Nephron (organoid): ENCODE measurements around the gene FGF6.

Experiments used
- H3K27ac Mint-ChIP-seq, 3 experiments: 2 replicates each; pipeline ENCODE4 v1.8.0; 2020; ENCODE audit warnings: mixed read lengths in 3 of 3, mild to moderate bottlenecking in 2 of 3, moderate library complexity in 1 of 3
- H3K27me3 Mint-ChIP-seq: 2 replicates; pipeline ENCODE4 v1.8.0; 2021; ENCODE audit warnings: low read depth, mild to moderate bottlenecking, moderate library complexity, mixed read lengths
- H3K36me3 Mint-ChIP-seq: 2 replicates; pipeline ENCODE4 v1.8.0; 2020; ENCODE audit warnings: low read depth, mixed read lengths
- H3K4me1 Mint-ChIP-seq: 2 replicates; pipeline ENCODE4 v1.8.0; 2020; ENCODE audit warnings: mixed read lengths
- H3K4me3 Mint-ChIP-seq, 3 experiments: 2 replicates each; pipeline ENCODE4 v1.8.0; 2020; ENCODE audit warnings: mild to moderate bottlenecking in 3 of 3, mixed read lengths in 3 of 3, moderate library complexity in 2 of 3
- H3K9me3 Mint-ChIP-seq: 2 replicates; pipeline ENCODE4 v1.8.0; 2020; ENCODE audit warnings: mixed read lengths
- CTCF ChIP-seq, 3 experiments: fragments of 200-600 bp; sonication (generic); IDR thresholded peaks; one replicate each; pipeline ENCODE4 v1.5.0; 2021; ENCODE audit warnings: antibody characterized with exemption in 3 of 3; ENCODE audit not compliant: unreplicated experiment in 3 of 3

FGF6 gene

DNA sequence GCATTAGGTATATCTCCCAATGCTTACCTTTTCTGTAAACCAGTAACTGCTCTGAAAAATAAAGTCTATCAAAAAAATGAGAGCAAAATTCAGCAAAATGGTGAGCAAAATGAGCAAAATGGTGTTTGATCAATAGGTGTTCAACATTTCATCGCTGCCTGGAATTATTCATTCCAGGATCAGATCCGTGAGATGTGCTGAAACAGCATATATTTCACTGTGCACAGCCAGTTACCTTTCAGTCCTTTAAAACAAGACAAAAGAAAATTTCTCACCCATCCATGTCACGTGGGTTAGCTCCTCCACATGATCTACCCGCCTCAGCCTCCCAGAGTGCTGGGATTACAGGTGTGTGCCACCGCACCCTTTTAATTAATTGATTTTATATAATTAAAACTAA, 58.0 kb downstream of the FGF6 start:
- Mint-ChIP-seq H3K36me3 (no peaks in the 10 kb centered on the region), H3K4me1 (no peaks in the 10 kb centered on the region), H3K27ac (no peak overlapping the region), H3K27me3 (peaks cover 13% of the 10 kb centered on the region), H3K9me3 (no peaks in the 10 kb centered on the region), H3K4me3 (no peak overlapping the region)
- TF ChIP-seq CTCF (IDR thresholded peaks at IDR 0.05; ENCODE audit: unreplicated experiment in 3 of 3), result no peak

- no peak for TF ChIP-seq CTCF (IDR thresholded peaks at IDR 0.05; ENCODE audit: unreplicated experiment in 3 of 3)
- no peak overlapping the region for H3K4me3 Mint-ChIP-seq
- H3K27me3 Mint-ChIP-seq, result peaks cover 11% of the 10 kb centered on the region
- no peaks in the 10 kb centered on the region for H3K36me3 Mint-ChIP-seq
- H3K27ac Mint-ChIP-seq, result no peak overlapping the region
- no peaks in the 10 kb centered on the region for H3K4me1 Mint-ChIP-seq
- H3K9me3 Mint-ChIP-seq, result no peaks in the 10 kb centered on the region
Observed at GRCh38 chr12:4386801-4387200, 58.8 kb downstream of the FGF6 start.
